LHCN-M2 (cell line): ENCODE data around the gene HEXD. TPM values are rescaled to one million over a fixed set of nuclear protein-coding genes. Genes with fewer than 3 reads are reported as not detected.
"Not testable (repeated sequence)": the region's sequence is repeated elsewhere in the genome, so short reads cannot be mapped to it uniquely, and the experiment has no call there.

Experiments
- DNase-seq: peaks from one replicate; pipeline ENCODE4 v3.0.0-alpha.2; 2012; ENCODE audit warnings: low read depth
- total RNA-seq: library from RNA; depleted of rRNA; stranded (reverse); fragments of >200 nt; gene quantifications from 2 replicates; pipeline ENCODE4 v1.2.3, GENCODE V29; 2014

Gene HEXD
- total RNA-seq, 1 experiment from 2014 or later: 14.6 TPM

DNA sequence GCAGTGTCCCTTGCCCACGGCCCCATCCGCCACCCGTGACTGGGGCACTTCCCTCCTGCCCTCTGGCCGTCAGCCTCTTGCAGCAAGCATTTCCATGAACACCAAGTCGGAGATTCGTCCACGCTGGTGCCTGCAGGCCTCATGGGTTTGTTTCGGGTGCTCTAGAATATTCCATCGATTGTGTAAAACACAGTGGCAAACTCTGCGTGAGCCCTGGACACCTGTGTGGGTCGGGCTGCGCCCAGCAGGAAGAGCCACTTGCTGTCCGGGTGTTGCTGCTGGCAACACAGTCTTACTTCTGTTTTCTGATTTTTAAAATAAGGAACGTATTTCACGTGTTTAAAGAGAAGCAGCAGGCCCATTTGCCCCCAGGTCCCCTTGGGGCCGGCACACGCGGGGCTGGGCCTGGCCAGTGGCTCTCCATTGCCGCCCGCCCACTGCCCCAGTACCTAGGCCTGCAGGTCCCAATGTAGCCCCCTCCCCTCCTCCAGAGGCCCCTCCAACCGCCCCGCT is 22.4 kb downstream of the HEXD start:
- no peak for DNase-seq

DNA sequence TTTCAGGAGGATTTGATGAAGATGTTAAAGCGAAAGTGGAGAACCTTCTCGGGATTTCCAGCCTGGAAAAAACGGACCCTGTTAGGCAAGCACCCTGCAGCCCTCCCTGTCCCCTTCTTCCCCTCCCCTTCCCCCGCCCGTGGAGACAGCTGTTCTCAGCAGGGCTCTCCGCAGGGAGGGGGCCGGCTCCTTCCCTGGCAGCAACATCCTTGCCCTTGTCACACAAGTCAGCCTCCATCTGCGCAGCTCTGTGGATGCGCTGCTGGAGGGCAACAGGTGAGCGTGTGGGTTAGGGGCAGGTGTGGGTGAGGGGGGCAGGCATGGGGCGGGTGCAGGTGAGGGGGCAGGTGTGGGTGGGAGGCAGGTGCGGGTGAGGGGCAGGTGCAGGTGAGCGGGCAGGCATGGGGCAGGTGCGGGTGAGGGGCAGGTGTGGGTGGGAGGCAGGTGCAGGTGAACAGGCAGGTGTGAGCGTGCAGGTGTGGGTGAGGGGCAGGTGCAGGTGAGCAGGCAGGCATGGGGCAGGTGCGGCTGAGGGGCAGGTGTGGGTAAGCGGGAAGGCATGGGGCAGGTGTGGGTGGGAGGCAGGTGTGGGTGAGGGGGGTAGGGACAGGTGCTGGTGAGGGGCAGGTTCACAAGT is 23.0 kb downstream of the HEXD start:
- DNase-seq: peak; percentile 72

DNA sequence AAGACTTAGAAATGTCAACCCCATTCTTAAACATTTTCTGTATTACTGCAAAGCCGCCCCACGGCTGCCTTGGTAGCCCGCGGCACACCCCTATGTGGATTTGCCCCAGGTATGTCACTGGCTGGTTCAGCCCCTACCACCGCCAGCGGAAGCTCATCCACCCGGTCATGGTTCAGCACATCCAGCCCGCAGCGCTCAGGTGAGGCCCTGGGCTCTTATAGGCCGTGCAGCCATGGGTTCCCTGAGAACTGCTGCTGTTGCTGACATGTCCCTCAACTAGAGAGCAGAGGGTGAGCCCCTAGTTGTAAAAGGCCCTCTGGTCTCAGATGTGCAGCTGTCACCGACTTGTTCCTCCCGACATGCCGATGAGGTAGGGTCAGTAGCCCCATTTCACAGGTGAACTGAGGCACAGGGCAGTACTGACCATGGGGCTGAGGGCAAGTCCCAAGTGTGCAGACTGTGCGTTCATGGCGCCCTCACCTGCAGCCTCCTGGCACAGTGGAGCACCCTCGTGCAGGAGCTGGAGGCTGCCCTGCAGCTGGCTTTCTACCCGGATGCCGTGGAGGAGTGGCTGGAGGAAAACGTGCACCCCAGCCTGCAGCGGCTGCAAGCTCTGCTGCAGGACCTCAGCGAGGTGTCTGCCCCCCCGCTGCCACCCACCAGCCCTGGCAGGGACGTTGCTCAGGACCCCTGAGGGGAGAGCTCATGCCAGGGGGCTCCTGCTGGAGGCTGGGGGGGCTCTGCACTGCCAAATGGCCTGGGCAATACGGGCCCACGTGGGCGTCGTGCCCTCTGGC is 23.7 kb downstream of the HEXD start:
- DNase-seq: no peak

DNA sequence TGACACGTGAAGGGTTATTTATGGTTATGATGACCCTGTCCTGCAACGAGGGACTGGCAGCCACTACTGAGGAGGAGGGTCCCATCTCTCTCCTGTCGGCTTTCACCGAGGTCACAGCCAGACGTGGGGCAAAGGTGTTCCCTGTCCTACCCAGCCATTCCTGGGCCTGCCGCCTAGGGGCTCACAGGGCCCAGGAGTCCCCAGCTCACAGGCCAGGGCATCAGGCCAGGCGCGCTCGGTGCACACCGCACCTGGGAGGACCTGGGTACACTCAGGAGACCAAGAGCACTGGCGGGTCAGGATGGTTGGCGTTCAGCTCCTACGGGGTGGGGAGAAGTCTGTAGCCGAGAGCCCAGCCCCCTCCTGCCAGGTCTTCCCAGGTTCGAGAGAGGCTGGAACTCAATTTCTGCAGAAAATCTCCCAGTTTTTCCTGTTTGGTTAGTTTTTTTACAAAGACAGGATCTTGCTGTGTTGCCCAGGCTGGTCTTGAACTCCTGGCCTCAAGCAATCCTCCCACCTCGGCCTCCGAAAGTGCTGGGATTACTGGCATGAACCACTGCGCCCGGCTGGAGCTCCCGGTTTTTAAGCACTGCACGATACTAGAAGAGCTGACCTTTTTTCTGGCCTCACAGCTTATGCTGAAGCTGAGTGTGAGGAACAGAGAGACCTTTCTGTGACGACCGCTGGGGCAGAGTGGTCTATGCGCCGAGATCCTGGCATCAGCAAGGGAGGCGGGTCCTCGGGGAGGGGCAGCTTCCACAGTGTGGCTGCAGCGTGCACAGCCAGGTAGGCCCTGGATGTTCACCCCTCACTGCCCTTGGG is 24.7 kb downstream of the HEXD start:
- DNase-seq: no peak

DNA sequence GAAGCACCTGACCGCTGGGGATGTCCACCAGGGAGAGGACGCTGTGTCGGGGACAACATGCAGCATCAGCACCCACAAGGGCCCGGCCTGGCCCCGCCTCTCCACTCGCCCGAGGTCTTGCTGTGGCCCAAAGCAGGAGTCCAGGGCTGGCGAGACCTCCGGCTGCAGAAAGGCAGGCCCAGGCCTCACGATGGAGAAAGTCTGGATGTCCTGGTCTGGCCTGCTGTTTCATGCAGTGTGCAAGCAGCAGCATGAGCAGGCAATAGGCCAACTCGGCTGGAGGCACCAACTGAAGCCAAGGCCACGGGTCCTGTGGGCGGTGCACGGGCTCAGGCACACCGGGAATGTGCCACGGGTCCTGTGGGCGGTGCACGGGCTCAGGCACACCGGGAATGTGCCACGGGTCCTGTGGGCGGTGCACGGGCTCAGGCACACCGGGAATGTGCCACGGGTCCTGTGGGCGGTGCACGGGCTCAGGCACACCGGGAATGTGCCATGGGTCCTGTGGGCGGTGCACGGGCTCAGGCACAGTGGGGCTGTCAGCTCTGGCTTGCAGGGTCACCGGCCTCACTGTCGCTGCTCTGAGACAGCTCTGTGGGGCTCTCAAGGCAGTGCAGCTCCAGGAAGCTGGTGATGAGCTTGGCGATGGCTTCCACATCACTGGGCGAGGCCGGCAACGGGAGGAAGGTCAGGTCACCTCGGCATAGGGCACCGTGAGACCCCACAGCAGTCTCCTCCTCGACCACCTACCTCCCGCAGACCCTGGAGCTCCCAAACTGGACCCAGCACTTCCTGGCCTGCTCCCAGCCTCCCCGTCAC is 25.5 kb downstream of the HEXD start:
- no peak for DNase-seq

GRCh38 chr17:82444284-82444893 is 26.2 kb downstream of the HEXD start:
- no peak for DNase-seq

- no peak for DNase-seq
Measured at GRCh38 chr17:82444941-82445521, 26.9 kb downstream of the HEXD start.

DNA sequence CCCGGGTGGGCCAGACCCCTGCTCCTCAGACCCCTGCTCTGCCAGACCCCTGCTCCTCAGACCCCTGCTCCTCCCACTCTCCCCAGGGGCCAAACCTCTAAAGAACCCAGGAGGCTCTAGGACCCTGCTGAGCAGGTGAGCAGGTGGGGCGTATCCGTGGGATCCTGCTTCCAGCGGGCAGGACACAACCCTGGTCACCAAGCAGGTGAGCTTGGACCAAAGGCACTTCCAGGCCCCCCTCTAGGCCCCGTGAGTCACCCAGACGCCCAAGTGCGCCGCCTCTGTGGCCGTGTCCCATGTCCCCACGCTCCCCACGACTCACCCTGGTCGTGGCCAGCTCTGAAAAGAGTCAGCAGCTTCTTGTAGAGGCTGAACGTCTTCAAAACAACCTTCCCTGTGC is 27.4 kb downstream of the HEXD start:
- no peak for DNase-seq

DNA sequence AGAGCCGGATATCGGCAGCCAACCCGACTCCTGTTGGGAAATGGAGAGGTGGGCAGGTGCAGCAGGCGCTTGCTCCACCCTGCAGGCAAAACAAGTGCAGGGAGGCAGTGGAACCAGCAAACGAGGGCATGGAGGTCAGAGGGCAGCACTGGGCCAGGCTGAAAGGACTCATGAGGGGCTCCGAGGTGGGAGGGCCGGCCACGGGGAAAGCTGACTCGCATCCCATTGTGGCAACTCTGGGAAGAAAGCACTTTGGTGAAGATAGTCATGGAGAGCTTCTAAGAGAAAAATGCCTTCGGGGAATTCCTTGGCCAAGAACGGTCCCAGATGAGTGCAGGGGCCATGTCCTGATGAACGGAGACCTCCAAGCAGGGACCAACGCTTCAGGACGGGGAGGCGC is 28.0 kb downstream of the HEXD start:
- DNase-seq: no peak

DNA sequence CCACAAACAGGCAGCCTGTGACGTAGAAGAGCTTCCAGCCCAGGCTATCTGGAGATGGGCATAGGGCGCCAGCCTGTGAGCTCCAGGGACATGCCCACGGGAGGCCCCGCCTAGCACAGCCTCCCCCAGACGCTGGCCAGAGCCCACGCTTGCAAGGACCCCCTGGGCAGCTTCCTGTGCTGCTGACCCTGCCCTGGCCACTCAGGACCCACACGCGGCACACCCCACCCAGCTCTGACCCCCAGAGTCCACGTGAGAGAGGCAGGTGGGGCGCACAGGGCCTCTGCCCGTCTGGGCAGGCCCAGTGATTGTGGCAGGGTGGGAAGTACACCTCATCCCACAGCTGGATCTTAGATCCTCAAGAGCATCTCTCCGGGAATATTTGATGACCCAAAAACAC is 28.5 kb downstream of the HEXD start:
- DNase-seq: no peak

DNA sequence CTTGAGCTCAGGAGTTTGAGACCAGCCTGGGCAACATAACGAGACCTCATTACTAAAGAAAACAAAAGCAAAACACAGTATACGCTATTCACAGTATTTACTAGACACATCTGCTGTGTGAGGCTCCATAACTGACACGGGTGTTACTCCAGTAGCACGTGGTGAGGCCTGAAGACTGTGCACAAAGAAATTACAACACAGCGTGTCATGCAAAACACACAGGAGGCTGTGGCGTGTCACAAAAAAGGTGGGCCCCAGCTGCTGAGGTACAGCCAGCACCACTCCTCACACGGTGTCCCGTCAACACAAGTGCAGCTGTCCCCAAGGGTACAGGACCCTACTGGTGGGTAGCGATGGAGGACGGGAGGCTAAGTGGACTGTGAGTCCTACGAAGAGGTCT is 29.7 kb downstream of the HEXD start:
- no peak for DNase-seq

DNA sequence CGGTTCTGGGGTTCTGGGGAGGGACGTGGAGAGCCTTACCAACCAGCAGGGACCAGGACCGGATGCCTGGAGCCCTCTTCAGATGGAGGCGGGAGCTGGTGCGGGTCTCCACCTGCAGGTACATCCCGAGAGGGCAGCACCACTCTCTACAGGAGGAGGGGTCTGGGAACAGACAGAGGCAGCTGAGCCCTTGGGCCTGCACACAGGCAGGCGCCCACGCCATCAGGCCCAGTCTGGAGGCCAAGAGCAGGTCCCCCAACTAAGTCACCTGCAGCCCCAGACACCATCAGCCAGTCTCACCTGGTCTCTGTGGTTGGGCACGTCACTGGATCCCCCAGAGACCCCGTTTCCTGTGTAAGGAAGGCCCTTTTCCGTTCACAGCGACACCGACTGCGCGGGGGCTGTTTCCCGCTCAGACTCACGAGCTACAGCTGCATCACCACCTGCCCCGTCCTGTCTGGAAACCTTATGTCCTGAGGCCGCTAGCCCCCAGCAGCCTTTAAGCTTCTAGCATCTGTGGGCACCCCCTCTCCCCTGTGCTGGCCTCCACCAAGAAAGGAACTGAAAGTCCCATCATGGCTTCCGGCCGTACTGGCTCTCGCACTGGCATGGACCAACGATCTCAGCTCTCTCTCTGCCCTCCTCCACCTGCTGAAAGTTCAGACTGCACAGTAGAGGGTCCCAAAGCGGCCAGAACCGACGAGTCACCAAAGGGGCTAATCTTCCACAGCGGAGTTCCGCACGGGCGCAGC is 31.2 kb downstream of the HEXD start:
- DNase-seq: no peak

DNA sequence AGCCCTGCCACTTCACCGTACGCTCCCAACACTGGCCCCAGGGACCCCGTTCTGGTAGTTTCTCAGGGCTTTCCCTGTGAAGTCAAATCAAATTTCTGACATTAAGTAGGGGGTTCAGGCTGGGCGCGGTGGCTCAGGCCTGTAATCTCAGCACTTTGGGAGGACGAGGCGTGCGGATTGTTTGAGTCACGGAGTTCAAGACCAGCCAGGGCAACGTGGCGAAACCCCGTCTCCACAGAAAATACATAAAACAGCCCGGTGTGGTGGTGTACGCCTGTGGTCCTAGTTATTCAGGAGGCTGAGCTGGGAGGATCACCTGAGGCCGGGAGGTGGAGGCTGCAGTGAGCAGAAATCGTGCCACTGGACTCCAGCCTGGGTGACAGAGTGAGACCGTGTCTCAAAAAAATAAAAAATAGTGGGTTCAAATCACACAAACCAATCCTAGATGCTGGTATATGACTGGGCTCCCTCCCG is 31.8 kb downstream of the HEXD start:
- no peak for DNase-seq

GRCh38 chr17:82450357-82451106 is 32.4 kb downstream of the HEXD start, which contains the start of gene CYBC1:
Gene CYBC1, minus strand, starts transcription at chr17:82450752. Its CDS starts 1,498 bp downstream, at chr17:82449254.
- DNase-seq: peak; percentile 88

- no peak for DNase-seq
Measured at GRCh38 chr17:82452162-82452561, 34.0 kb downstream of the HEXD start.

- DNase-seq: not testable (repeated sequence)
Measured at GRCh38 chr17:82453151-82453550, 35.0 kb downstream of the HEXD start.

DNA sequence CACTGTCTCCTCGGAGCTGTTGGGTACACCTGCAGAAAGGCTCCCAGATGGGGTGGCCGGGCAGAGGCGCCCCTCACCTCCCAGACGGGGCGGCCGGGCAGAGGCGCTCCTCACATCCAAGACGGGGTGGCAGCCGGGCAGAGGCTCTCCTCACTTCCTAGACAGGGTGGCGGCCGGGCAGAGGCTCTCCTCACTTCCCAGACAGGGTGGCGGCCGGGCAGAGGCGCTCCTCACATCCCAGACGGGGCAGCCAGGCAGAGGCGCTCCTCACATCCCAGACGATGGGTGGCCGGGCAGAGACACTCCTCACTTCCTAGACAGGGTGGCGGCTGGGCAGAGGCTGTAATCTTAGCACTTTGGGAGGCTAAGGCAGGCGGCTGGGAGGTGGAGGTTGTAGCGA is 35.6 kb downstream of the HEXD start:
- DNase-seq: not testable (repeated sequence)

- no peak for DNase-seq
Measured at GRCh38 chr17:82457073-82457928, 39.2 kb downstream of the HEXD start.
